GM23338 (cell line): ENCODE data around the gene SLC2A6.

Experiments
- ZNF114 ChIP-seq: fragments of 250-450 bp; sonication (Bioruptor Pico); IDR thresholded peaks from 2 replicates; pipeline ENCODE4 v1.5.0; 2020; ENCODE audit warnings: mild to moderate bottlenecking, moderate library complexity
- TF ChIP-seq, protein P1 (sequence below), 2 experiments: fragments of 200-600 bp in 1 of 2; sonication (generic) in 1 of 2; conservative IDR thresholded peaks; 2 replicates each; pipeline versions ENCODE4 v1.5.1 to v1.6.1; 2016 to 2017; ENCODE audit warnings: antibody characterized with exemption in 2 of 2, low read depth in 2 of 2, mild to moderate bottlenecking in 2 of 2, moderate library complexity in 1 of 2

DNA sequence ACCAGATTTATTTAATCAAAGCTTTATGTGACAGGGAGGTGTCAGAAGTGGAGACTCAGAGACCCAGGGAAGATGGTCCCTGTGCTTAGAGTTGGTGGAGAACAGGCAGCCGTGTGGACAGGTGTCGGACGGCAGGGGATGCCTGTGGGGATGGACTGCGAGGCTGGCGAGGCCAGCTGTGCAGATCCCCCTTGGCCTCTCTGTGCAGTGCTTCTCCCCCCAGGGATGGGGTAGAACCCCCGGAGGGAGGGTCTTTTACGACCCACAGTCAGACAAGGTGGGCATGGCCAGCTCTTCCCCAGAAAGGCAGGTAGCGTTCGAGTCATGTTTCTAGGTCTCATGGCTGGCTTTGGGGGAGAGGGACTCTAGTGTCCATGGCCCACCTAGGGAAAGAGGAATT, 4.7 kb upstream of the SLC2A6 start:
- TF ChIP-seq, protein P1, sequence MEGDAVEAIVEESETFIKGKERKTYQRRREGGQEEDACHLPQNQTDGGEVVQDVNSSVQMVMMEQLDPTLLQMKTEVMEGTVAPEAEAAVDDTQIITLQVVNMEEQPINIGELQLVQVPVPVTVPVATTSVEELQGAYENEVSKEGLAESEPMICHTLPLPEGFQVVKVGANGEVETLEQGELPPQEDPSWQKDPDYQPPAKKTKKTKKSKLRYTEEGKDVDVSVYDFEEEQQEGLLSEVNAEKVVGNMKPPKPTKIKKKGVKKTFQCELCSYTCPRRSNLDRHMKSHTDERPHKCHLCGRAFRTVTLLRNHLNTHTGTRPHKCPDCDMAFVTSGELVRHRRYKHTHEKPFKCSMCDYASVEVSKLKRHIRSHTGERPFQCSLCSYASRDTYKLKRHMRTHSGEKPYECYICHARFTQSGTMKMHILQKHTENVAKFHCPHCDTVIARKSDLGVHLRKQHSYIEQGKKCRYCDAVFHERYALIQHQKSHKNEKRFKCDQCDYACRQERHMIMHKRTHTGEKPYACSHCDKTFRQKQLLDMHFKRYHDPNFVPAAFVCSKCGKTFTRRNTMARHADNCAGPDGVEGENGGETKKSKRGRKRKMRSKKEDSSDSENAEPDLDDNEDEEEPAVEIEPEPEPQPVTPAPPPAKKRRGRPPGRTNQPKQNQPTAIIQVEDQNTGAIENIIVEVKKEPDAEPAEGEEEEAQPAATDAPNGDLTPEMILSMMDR (conservative IDR thresholded peaks at IDR 0.05; ENCODE audit: low read depth in 2 of 2), result no peak
- no peak for TF ChIP-seq ZNF114 (CRISPR knock-in tag)
